M059J (cell line): ENCODE measurements around the gene KLHL28. TPM values are rescaled to one million over a fixed set of nuclear protein-coding genes. Genes with fewer than 3 reads are reported as not detected.
"Not testable (repeated sequence)": the region's sequence is repeated elsewhere in the genome, so short reads cannot be mapped to it uniquely, and the experiment has no call there.

ENCODE experiments used
- DNase-seq: peaks from one replicate; pipeline ENCODE4 v3.0.0-alpha.2; 2012; ENCODE audit warnings: low read depth
- total RNA-seq: library from RNA; depleted of rRNA; stranded (reverse); fragments of >200 nt; shearing (Covaris generic); gene quantifications from 2 replicates; pipeline ENCODE4 v1.2.3, GENCODE V29; 2014; rRNA removed

KLHL28 gene
- total RNA-seq, 1 experiment from 2014 or later, result 5.3 TPM

- peak; percentile 94 for DNase-seq
Observed at GRCh38 chr14:44897041-44897844, 64.5 kb downstream of the KLHL28 start.

- peak; percentile 4 for DNase-seq
Observed at GRCh38 chr14:44896275-44897040, 65.3 kb downstream of the KLHL28 start.

- peak; percentile 78 for DNase-seq
Observed at GRCh38 chr14:44895716-44896115, 66.0 kb downstream of the KLHL28 start.

- DNase-seq, result no peak
Observed at GRCh38 chr14:44893535-44893934, 68.2 kb downstream of the KLHL28 start.

- not testable (repeated sequence) for DNase-seq
Observed at GRCh38 chr14:44891726-44892372, 69.9 kb downstream of the KLHL28 start.

GRCh38 chr14:44889595-44890471 lies 71.9 kb downstream of the KLHL28 start:
- DNase-seq, result no peak

GRCh38 chr14:44887596-44887955 lies 74.2 kb downstream of the KLHL28 start:
- DNase-seq, result no peak

- DNase-seq, result no peak
Observed at GRCh38 chr14:44886860-44887595, 74.7 kb downstream of the KLHL28 start.

- no peak for DNase-seq
Observed at GRCh38 chr14:44880791-44881190, 81.0 kb downstream of the KLHL28 start.

Other genes starting within 250 kb of the KLHL28 start
- 6.6 and 7.6 TPM in 2 replicates for gene TOGARAM1, start 243 bp upstream of the KLHL28 start, total RNA-seq
- 10.1 and 16.6 TPM in 2 replicates for gene PRPF39, start 122.2 kb upstream of the KLHL28 start, total RNA-seq
- 48.3 and 64.0 TPM in 2 replicates for gene FKBP3, start 172.5 kb upstream of the KLHL28 start, total RNA-seq
- gene FANCM, start 174.0 kb upstream of the KLHL28 start, total RNA-seq, result 4.7 and 5.7 TPM in 2 replicates